HG03025 (cell line): Measurements from ENCODE around the gene CPXM1.

Source experiments
- ATAC-seq: cut with Tn5 transposase; IDR thresholded peaks from one replicate; pipeline ENCODE4 v1.9.1; 2021; ENCODE audit warnings: mild to moderate bottlenecking, moderate library complexity; ENCODE audit not compliant: unreplicated experiment, low FRiP score

Gene CPXM1

DNA sequence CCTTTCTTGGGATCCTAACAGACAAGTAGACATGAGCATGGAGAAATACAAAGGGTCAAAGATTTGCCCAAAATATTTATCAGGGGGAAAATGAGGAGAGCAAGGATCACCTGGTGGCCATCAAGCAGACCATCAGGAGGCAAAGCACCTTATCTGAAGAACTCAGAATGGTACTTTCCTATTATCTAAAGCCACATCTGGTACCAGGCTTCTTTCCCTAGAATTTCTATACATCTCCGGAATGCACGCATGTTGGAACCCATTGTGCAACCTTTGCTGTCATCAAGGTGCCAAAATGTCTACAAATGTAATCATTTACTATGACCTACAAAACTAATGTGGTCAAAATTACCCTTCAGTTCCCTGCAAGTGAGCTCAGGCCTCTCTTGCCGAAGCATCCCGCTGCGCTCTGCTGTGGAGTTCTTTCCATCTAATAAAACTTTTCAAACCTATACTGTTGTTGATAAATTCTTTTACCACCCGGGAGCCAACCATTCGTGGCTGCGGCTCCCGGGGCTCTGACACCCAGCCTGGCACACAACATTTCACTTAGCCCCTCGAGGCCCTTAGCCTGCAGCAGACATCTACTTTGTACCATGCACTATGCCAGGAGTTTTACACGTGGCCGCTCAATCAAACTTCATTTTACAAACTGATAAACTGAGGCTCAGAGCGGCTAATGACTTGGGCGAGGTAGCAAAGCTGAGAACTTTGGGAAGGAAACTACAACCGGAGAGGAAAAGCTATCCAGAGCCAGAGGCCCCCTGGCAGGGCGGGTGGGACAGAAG lies 3.8 kb upstream of the CPXM1 start:
- no peak for ATAC-seq

- ATAC-seq = no peak
These were observed 880 bp upstream of the CPXM1 start for GRCh38 chr20:2801286-2801728.

- ATAC-seq = no peak
These were observed 523 bp downstream of the CPXM1 start for GRCh38 chr20:2799688-2800520.

DNA sequence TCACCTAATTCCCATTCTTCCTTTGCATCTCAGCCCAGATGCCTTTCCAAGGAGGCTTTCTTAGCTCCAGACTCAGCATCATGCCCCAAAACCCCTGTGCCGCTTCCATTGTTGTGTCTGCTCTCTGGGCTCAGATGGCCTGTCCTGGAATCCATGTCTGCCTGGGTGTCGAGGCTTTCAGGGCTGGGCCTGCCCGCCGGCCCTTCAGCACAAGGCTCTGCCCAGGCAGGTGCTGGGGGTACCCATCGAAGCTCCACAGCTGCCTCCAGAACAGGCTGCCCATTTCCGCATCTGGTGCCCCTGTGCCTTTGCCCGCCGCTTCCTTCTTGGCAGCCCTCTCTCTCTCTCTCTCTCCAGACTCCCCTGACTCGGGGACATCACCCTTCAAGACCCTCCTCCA lies 1.2 kb downstream of the CPXM1 start:
- ATAC-seq = no peak

- ATAC-seq = no peak
These were observed 1.6 kb downstream of the CPXM1 start for GRCh38 chr20:2798814-2799213.

DNA sequence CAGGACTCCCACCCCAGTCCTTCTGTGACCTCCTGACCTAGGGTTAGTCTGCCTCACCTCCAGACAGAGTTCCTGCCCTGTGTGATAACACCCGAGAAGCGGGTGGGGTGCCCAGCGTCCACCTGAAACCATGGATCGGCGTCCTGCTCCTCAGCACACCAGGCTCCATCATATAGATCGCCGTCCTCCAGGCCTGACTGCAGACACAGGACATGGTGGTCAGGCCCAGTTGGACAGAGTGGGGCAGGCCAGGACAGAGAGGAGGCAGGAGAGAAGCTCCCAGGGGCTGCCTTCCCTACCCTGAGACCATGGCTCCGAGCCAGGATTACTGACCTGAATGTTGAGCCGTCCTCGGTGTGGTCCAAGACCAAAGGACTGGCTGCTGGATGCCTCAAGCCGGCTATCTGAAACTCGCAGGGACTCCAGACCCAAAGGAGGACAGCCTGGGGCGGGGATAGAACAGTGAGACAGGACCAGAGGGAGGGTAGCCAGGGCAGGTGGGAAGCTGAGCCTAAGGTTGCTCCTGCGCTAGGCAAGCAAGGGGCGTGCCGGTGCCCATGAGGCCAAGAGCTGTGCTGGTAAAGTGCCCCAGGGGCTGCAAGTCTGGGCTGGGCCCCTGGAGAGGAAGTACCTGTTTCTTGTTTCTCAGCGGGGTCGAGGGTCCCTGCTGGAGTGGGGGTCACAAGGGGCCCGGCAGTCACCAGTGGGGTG lies 2.2 kb downstream of the CPXM1 start:
- ATAC-seq = no peak

- no peak for ATAC-seq
These were observed 3.1 kb downstream of the CPXM1 start for GRCh38 chr20:2797136-2797983.

GRCh38 chr20:2796011-2796660 lies 4.3 kb downstream of the CPXM1 start:
- ATAC-seq = no peak

- no peak for ATAC-seq
These were observed 5.0 kb downstream of the CPXM1 start for GRCh38 chr20:2795451-2795850.

- ATAC-seq = no peak
These were observed 5.5 kb downstream of the CPXM1 start for GRCh38 chr20:2794866-2795447.

DNA sequence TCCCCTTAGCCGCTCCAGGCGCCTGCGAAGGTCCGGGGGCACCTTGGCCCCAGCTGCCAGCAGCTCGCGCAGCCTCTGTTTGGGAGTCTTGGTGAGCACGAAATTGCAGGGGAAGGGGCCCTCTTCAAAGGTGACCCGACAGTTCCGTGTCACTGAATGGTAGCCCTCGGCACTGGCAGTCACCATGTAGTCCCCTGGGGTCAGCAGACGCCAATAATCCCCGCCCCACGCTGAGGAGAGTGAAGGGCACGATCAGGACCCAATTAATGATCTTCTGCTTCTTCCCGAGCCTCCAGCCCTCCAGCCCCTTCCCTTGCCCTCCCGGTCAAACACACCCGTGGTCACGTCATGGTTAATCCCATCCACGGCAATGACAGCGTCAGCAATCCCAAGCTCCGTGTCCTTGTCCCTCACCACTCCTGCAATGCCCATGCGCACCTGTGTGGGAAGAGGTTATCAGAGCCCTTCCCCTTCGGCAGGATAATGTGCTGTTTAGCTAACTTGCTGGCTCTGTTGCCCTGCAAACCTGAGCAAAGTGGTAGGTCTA lies 6.2 kb downstream of the CPXM1 start:
- ATAC-seq = no peak

DNA sequence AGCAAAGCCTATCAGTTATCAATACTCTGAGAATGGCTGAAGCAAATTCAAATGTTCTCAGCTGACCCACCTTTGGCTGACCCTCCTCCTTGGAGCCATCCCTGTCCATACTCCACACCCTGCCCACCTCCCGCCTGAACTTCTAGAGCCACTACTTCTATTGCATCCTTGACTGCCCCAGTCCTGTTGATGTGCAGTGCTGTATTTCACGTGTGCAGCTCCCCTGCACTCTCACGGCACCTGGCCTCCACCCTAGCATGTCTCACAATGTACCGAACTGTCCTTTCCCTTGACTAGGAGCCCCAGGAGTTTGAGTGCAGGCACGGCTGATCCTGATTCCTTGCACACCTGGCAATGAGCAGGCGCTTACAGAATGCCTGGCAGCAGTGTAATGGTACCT lies 7.0 kb downstream of the CPXM1 start:
- no peak for ATAC-seq

- ATAC-seq = no peak
These were observed 16.4 kb downstream of the CPXM1 start for GRCh38 chr20:2783908-2784566.

- ATAC-seq = no peak
These were observed 19.5 kb downstream of the CPXM1 start for GRCh38 chr20:2780948-2781347.

DNA sequence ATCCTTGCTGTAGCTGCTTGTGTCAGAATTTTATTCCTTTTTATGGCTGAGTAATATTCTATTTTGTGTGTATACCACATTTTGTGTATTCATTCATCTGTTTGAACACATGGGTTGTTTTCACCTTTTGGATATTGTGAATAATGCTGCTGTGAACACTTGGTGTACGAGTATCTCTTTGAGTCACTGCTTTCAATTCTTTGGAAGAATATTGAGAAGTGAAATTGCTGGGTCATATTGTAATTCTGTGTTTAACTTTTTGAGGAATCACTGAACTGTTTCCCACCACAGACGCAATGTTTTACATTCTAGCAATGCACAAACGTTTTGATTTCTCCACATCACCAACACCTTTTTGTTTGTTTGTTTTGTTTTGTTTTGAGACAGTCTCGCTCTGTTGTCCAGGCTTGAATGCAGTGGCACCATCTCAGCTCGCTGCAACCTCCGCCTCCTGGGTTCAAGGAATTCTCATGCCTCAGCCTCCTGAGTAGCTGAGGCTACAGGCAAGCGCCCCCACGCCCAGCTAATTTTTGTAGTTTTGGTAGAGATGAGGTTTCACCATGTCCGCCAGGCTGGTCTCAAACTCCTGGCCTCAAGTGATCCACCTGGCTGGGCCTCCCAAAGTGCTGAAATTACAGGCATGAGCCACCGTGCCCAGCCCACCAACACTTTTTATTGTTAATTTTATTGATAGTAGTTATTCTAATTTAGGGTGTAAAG lies 21.7 kb downstream of the CPXM1 start:
- ATAC-seq = no peak

GRCh38 chr20:2775139-2775538 lies 25.3 kb downstream of the CPXM1 start:
- ATAC-seq = no peak

DNA sequence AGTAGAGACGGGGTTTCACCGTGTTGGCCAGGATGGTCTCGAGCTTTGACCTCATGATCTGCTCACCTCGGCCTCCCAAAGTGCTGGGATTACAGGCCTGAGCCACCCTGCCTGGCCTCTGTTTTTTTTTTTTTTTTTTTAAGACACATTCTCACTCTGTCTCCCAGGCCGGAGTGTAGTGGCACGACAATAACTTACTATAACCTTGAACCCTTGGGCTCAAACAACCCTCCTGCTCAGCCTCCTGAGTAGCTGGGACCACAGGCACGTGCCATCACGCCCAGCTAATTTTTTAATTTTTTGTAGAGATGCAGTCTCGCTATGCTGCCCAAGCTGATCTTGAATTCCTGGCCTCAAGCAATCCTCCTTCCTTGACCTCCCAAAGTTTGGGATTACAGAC lies 26.6 kb downstream of the CPXM1 start:
- no peak for ATAC-seq

DNA sequence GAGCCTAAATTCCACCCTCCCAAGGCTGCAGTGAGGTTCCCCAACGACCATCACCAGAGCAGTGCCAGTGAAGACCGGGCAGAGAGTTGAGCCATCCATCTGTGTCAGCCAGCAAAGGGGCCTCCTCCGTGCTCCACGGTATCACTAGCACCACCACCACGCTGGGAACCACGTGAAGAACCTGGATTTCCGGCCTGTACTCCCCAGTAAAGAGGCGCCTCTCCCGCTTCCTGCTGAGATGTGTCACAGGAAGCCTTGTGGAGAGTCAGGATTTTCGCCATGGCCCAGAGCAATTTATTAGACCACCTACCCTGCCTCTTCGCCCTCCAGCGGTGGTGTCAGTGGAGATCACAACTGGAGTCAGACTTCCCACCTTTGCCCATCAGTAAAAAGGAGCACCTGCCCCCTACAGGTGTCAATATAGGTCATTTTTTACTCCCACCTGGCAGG lies 28.8 kb downstream of the CPXM1 start:
- no peak for ATAC-seq
